NT2/D1 (cell line): ENCODE data around the gene TRMT1L.

Experiments
- DNase-seq: peaks from one replicate; pipeline ENCODE4 v3.0.0-alpha.2; 2011; ENCODE audit warnings: low read depth, low spot score
- H3K27me3 ChIP-seq: 2 replicates; pipeline ENCODE4 v1.6.0; 2011; ENCODE audit warnings: mild to moderate bottlenecking; ENCODE audit not compliant: insufficient read length, insufficient read depth
- H3K36me3 ChIP-seq: 2 replicates; pipeline ENCODE4 v1.6.1; 2011; ENCODE audit warnings: mild to moderate bottlenecking, low read length, mixed read lengths; ENCODE audit not compliant: insufficient read depth, insufficient read length
- H3K4me1 ChIP-seq: 2 replicates; pipeline ENCODE4 v1.5.1; 2011; ENCODE audit not compliant: insufficient read depth, insufficient read length
- H3K4me3 ChIP-seq: 2 replicates; pipeline ENCODE4 v1.5.1; 2011; ENCODE audit warnings: low read depth; ENCODE audit not compliant: insufficient read length
- H3K9ac ChIP-seq: 2 replicates; pipeline ENCODE4 v1.6.0; 2011; ENCODE audit warnings: low read depth; ENCODE audit not compliant: insufficient read length
- H3K9me3 ChIP-seq: 2 replicates; pipeline ENCODE4 v1.5.1; 2011; ENCODE audit warnings: mild to moderate bottlenecking, low read length; ENCODE audit not compliant: insufficient read depth
- SUZ12 ChIP-seq: IDR thresholded peaks from 2 replicates; pipeline ENCODE4 v1.6.1; 2011; ENCODE audit not compliant: insufficient read length, insufficient read depth; ENCODE audit errors: extremely low read depth
- YY1 ChIP-seq: IDR thresholded peaks from 2 replicates; pipeline ENCODE4 v1.6.1; 2011; ENCODE audit not compliant: insufficient read length, insufficient read depth
- ZNF274 ChIP-seq: IDR thresholded peaks from 2 replicates; pipeline ENCODE4 v1.6.1; 2011; ENCODE audit warnings: mild to moderate bottlenecking, low read depth, low read length

TRMT1L gene

GRCh38 chr1:185091480-185091879 lies 65.3 kb downstream of the TRMT1L start:
- H3K36me3 ChIP-seq, result peaks cover 89% of the 10 kb centered on the region
- H3K9me3 ChIP-seq, result 0 out of 2 replicates have a peak, but pooled peaks cover under 1% of the 10 kb centered on the region
- no peak overlapping the region for H3K4me3 ChIP-seq
- H3K27me3 ChIP-seq, result no peaks in the 10 kb centered on the region
- TF ChIP-seq SUZ12 (no peak), YY1 (no peak), ZNF274 (no peak)
- H3K4me1 ChIP-seq, result no peaks in the 10 kb centered on the region
- H3K9ac ChIP-seq, result no peak overlapping the region
- no peak for DNase-seq

GRCh38 chr1:185087746-185088145 lies 69.0 kb downstream of the TRMT1L start:
- no peak for DNase-seq
- TF ChIP-seq YY1 (no peak), ZNF274 (no peak), SUZ12 (no peak)
- H3K4me1 ChIP-seq, result no peaks in the 10 kb centered on the region
- no peak overlapping the region for H3K9ac ChIP-seq
- H3K9me3 ChIP-seq, result 0 out of 2 replicates have a peak, but pooled peaks cover 4% of the 10 kb centered on the region
- no peak overlapping the region for H3K4me3 ChIP-seq
- no peaks in the 10 kb centered on the region for H3K27me3 ChIP-seq
- peaks cover 51% of the 10 kb centered on the region for H3K36me3 ChIP-seq

- Histone ChIP-seq H3K4me3 (no peak overlapping the region), H3K9ac (no peak overlapping the region), H3K4me1 (no peaks in the 10 kb centered on the region), H3K36me3 (peaks cover 45% of the 10 kb centered on the region), H3K9me3 (0 out of 2 replicates have a peak, but pooled peaks cover 4% of the 10 kb centered on the region), H3K27me3 (no peaks in the 10 kb centered on the region)
- TF ChIP-seq YY1 (no peak), ZNF274 (no peak)
- DNase-seq, result no peak
Observed at GRCh38 chr1:185087101-185087500, 69.7 kb downstream of the TRMT1L start.

- no peak for TF ChIP-seq YY1
- TF ChIP-seq ZNF274, result no peak
- no peak for TF ChIP-seq SUZ12
- Histone ChIP-seq H3K4me1 (no peaks in the 10 kb centered on the region), H3K36me3 (peaks cover 19% of the 10 kb centered on the region), H3K9me3 (0 out of 2 replicates have a peak, but pooled peaks cover 4% of the 10 kb centered on the region), H3K4me3 (no peak overlapping the region), H3K9ac (no peak overlapping the region), H3K27me3 (no peaks in the 10 kb centered on the region)
- DNase-seq, result no peak
Observed at GRCh38 chr1:185083818-185084217, 72.9 kb downstream of the TRMT1L start.

DNA sequence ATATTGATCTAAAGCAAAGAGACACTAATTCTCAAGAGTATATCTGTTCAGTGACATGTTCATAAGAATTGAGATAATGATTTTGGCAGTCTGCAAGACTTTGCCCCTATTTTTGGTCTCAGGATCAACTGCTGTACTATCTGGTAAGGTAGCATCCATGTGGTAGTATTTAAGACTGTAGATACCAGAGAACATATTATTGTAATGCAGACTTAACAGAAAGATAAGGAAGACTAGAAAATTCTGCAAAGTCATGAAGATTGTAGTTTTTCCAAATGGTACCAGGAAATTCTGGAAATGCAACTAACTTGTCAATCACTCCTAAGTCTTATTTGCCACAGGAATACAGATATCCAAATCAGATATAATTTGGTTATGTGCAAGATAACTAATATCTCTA lies 76.3 kb downstream of the TRMT1L start:
- TF ChIP-seq YY1, result no peak
- no peak for TF ChIP-seq ZNF274
- TF ChIP-seq SUZ12, result no peak
- no peaks in the 10 kb centered on the region for H3K36me3 ChIP-seq
- H3K9me3 ChIP-seq, result no peaks in the 10 kb centered on the region

DNA sequence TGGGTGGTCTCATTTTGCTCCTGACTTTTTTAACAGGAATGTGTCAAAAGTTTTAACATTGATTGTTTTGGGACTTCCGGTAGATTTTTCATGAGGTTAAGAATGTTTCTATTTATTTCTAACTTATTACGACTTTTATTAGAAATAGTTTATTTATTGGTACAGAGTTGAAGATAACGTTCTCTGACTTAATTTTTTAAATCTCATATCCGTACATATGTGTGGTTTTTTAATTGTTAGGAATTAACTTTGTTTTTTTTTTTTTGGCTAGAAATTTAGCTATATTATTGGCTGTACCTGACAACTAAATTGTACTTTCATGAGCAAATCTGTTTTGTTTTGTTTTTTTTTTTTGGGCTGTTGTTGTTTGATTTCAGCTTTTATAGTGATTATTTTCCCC lies 79.4 kb downstream of the TRMT1L start:
- Histone ChIP-seq H3K9ac (no peak overlapping the region), H3K4me3 (no peak overlapping the region), H3K4me1 (no peaks in the 10 kb centered on the region), H3K36me3 (no peaks in the 10 kb centered on the region), H3K27me3 (no peaks in the 10 kb centered on the region), H3K9me3 (no peaks in the 10 kb centered on the region)
- TF ChIP-seq SUZ12 (no peak), ZNF274 (no peak), YY1 (no peak)
- no peak for DNase-seq

More for the DNA sequence above, 76.3 kb downstream of the TRMT1L start:
- Histone ChIP-seq H3K9ac (no peak overlapping the region), H3K4me1 (no peaks in the 10 kb centered on the region), H3K4me3 (no peak overlapping the region), H3K27me3 (no peaks in the 10 kb centered on the region)
- DNase-seq, result no peak

GRCh38 chr1:185075476-185075875 lies 81.3 kb downstream of the TRMT1L start:
- no peak for TF ChIP-seq ZNF274
- TF ChIP-seq SUZ12, result no peak
- no peak for TF ChIP-seq YY1
- H3K36me3 ChIP-seq, result peaks cover 4% of the 10 kb centered on the region
- no peak overlapping the region for H3K9ac ChIP-seq
- H3K27me3 ChIP-seq, result no peaks in the 10 kb centered on the region
- peak; percentile 11 for DNase-seq
- no peaks in the 10 kb centered on the region for H3K4me1 ChIP-seq
- H3K9me3 ChIP-seq, result no peaks in the 10 kb centered on the region
- H3K4me3 ChIP-seq, result no peak overlapping the region

DNA sequence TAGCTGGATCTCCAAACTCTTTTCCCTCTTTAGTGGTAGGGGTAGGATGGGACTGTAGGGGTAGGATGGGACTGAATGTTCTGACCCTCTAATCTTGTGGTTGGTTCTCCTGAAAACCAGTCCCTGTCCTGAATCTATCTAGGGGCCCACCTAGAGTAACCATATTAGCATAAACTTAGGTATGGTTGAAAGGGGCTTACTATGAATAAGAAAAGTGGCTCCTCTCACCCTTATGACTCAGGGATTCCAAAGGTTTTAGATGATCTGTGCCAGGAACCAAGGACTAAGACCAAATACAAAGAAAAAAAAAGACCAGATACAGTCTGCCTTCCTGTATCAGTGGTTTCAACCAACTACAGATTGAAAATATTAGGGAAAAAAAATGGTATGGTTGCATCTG lies 82.4 kb downstream of the TRMT1L start:
- Histone ChIP-seq H3K36me3 (peaks cover 4% of the 10 kb centered on the region), H3K9me3 (no peaks in the 10 kb centered on the region), H3K4me1 (no peaks in the 10 kb centered on the region), H3K9ac (no peak overlapping the region), H3K4me3 (no peak overlapping the region), H3K27me3 (no peaks in the 10 kb centered on the region)
- TF ChIP-seq SUZ12 (no peak), YY1 (no peak), ZNF274 (no peak)
- DNase-seq, result peak; percentile 60
